GM20000 (cell line): Measurements from ENCODE around the gene TMEM129.

Experiments used
- DNase-seq: peaks from one replicate; pipeline ENCODE4 v3.0.0; 2012; ENCODE audit warnings: low spot score
- CTCF ChIP-seq: IDR thresholded peaks from 2 replicates; pipeline ENCODE4 v1.5.1; 2012; ENCODE audit warnings: mild to moderate bottlenecking, control low read depth; ENCODE audit errors: extremely low read depth, missing control alignments

The TMEM129 gene

GRCh38 chr4:1686440-1687036 lies 34.6 kb downstream of the TMEM129 start:
- no peak for TF ChIP-seq CTCF
- DNase-seq = no peak

GRCh38 chr4:1685235-1686150 lies 35.6 kb downstream of the TMEM129 start:
- no peak for DNase-seq
- TF ChIP-seq CTCF = no peak

GRCh38 chr4:1684506-1685234 lies 36.5 kb downstream of the TMEM129 start:
- no peak for TF ChIP-seq CTCF
- no peak for DNase-seq

GRCh38 chr4:1683736-1684505 lies 37.2 kb downstream of the TMEM129 start, which contains the start of gene FAM53A:
Gene FAM53A (minus strand): TSS chr4:1684313. CDS start chr4:1668741, 15,572 bp downstream.
- peak; percentile 99 for DNase-seq
- TF ChIP-seq CTCF = no peak

GRCh38 chr4:1683261-1683735 lies 37.8 kb downstream of the TMEM129 start:
- DNase-seq = no peak
- TF ChIP-seq CTCF = no peak

GRCh38 chr4:1682860-1683259 lies 38.3 kb downstream of the TMEM129 start:
- DNase-seq = no peak
- no peak for TF ChIP-seq CTCF
